IMR-90 (cell line): ENCODE measurements around the gene NKX6-2. TPM values are rescaled to one million over a fixed set of nuclear protein-coding genes. Genes with fewer than 3 reads are reported as not detected.

Experiments
- ATAC-seq: fragments of 200-7000 bp; cut with Tn5 transposase; 2 replicates; pipeline ENCODE4 v1.9.1; 2020; ENCODE audit warnings: low read depth, mild to moderate bottlenecking, moderate library complexity
- BruUV-seq: library from RNA; stranded (reverse); fragments of 400-500 nt; replicated peaks from 2 replicates; lab custom pipeline; 2021; lab: Mats Ljungman, UMichigan
- CTCF ChIA-PET: fragments of 300-600 bp; formaldehyde crosslinking; extraction: SDS; loops from one replicate; lab custom pipeline; 2021; ENCODE audit warnings: antibody characterized with exemption; lab: Yijun Ruan, JAX
- POLR2A ChIA-PET: fragments of 300-600 bp; sonication (Branson Sonifier 250); formaldehyde crosslinking; loops from one replicate; lab custom pipeline; 2022; ENCODE audit warnings: antibody characterized with exemption; ENCODE audit not compliant: unreplicated experiment; lab: Charles Lee
- DNase-seq: peaks from one replicate; pipeline ENCODE4 v3.0.0; 2013
- H2AFZ ChIP-seq: replicated peaks from 2 replicates; pipeline ENCODE3; 2013; ENCODE audit warnings: low read length, mild to moderate bottlenecking; ENCODE audit not compliant: poor library complexity
- H2AK5ac ChIP-seq: 2 replicates; pipeline ENCODE4 v1.6.1; 2013; ENCODE audit warnings: low read depth, low read length, inconsistent platforms
- H2AK9ac ChIP-seq: replicated peaks from 2 replicates; pipeline ENCODE3; 2013; ENCODE audit warnings: mild to moderate bottlenecking, low read depth, low read length, moderate library complexity; ENCODE audit not compliant: poor library complexity
- H2BK120ac ChIP-seq: 2 replicates; pipeline ENCODE4 v1.6.1; 2013; ENCODE audit warnings: low read depth, low read length, inconsistent platforms
- H2BK15ac ChIP-seq: 3 replicates; pipeline ENCODE4 v1.6.1; 2013; ENCODE audit warnings: low read depth, low read length, inconsistent platforms
- H2BK20ac ChIP-seq: 2 replicates; pipeline ENCODE4 v1.6.1; 2013; ENCODE audit warnings: low read depth, mild to moderate bottlenecking, inconsistent platforms, low read length, moderate library complexity
- H2BK5ac ChIP-seq: 2 replicates; pipeline ENCODE4 v1.6.1; 2013; ENCODE audit warnings: mild to moderate bottlenecking, low read depth, low read length, inconsistent platforms; ENCODE audit not compliant: poor library complexity, severe bottlenecking
- H3K14ac ChIP-seq: replicated peaks from 2 replicates; pipeline ENCODE4 v1.6.1; 2013; ENCODE audit warnings: low read depth, low read length, inconsistent platforms
- H3K18ac ChIP-seq: 2 replicates; pipeline ENCODE4 v1.6.1; 2013; ENCODE audit warnings: low read depth, low read length, control low read depth
- H3K23ac ChIP-seq: 2 replicates; pipeline ENCODE4 v1.6.1; 2013; ENCODE audit warnings: low read depth, low read length, inconsistent platforms
- H3K27ac ChIP-seq: 2 replicates; pipeline ENCODE4 v1.5.1; 2013; ENCODE audit warnings: mild to moderate bottlenecking, control low read depth, low read length; ENCODE audit not compliant: insufficient read depth
- H3K27me3 ChIP-seq: 2 replicates; pipeline ENCODE4 v1.6.1; 2013; ENCODE audit warnings: low read length; ENCODE audit not compliant: control insufficient read depth, insufficient read depth
- H3K36me3 ChIP-seq: 2 replicates; pipeline ENCODE4 v1.6.1; 2013; ENCODE audit warnings: low read length, mixed read lengths; ENCODE audit not compliant: control insufficient read depth, insufficient read depth
- H3K4ac ChIP-seq: 2 replicates; pipeline ENCODE4 v1.6.1; 2013; ENCODE audit warnings: low read depth, low read length, inconsistent platforms
- H3K4me1 ChIP-seq: 2 replicates; pipeline ENCODE4 v1.6.1; 2013; ENCODE audit warnings: low read length, mixed read lengths; ENCODE audit not compliant: control insufficient read depth, insufficient read depth
- H3K4me2 ChIP-seq: 2 replicates; pipeline ENCODE4 v1.6.1; 2013; ENCODE audit warnings: low read depth, mild to moderate bottlenecking, control low read depth, low read length, moderate library complexity
- H3K4me3 ChIP-seq: 2 replicates; pipeline ENCODE4 v1.5.1; 2013; ENCODE audit warnings: low read depth, mild to moderate bottlenecking, control low read depth, low read length, moderate library complexity; ENCODE audit not compliant: insufficient read depth
- H3K56ac ChIP-seq: 2 replicates; pipeline ENCODE4 v1.6.1; 2013; ENCODE audit warnings: low read length, inconsistent platforms; ENCODE audit not compliant: insufficient read depth; ENCODE audit errors: extremely low read depth
- H3K79me1 ChIP-seq, 2 experiments: 2 replicates each; pipeline ENCODE4 v1.6.1; 2013; ENCODE audit warnings: low read length in 2 of 2, inconsistent platforms in 1 of 2, low read depth in 1 of 2
- H3K9ac ChIP-seq: 2 replicates; pipeline ENCODE4 v1.6.1; 2013; ENCODE audit warnings: low read depth, low read length, control low read depth
- H3K9me1 ChIP-seq: 2 replicates; pipeline ENCODE4 v1.6.1; 2013; ENCODE audit warnings: low read length, inconsistent platforms; ENCODE audit not compliant: insufficient read depth
- H3K9me3 ChIP-seq: 2 replicates; pipeline ENCODE4 v1.6.1; 2013; ENCODE audit warnings: low read length; ENCODE audit not compliant: control insufficient read depth, insufficient read depth
- H4K20me1 ChIP-seq: 2 replicates; pipeline ENCODE4 v1.6.1; 2013; ENCODE audit warnings: low read length, inconsistent platforms; ENCODE audit not compliant: insufficient read depth
- H4K5ac ChIP-seq: 2 replicates; pipeline ENCODE4 v1.6.1; 2013; ENCODE audit warnings: mild to moderate bottlenecking, low read depth, low read length, control low read depth
- H4K8ac ChIP-seq, 2 experiments: 2 replicates each; pipeline ENCODE4 v1.6.1; 2013; ENCODE audit warnings: low read depth in 2 of 2, low read length in 2 of 2, control low read depth in 1 of 2, inconsistent platforms in 1 of 2
- H4K91ac ChIP-seq: 2 replicates; pipeline ENCODE4 v1.6.1; 2013; ENCODE audit warnings: low read depth, low read length, inconsistent platforms; ENCODE audit not compliant: insufficient read depth
- BHLHE40 ChIP-seq: fragments of 150-350 bp; IDR thresholded peaks from 2 replicates; pipeline ENCODE4 v1.6.1; 2016; ENCODE audit warnings: mild to moderate bottlenecking, low read depth, low read length
- CEBPB ChIP-seq: IDR thresholded peaks from 2 replicates; pipeline ENCODE4 v1.6.1; 2012; ENCODE audit warnings: low read depth, low read length, improper control_type of control experiment
- CHD1 ChIP-seq: IDR thresholded peaks from 2 replicates; pipeline ENCODE4 v1.6.1; 2012; ENCODE audit warnings: low read depth, low read length, improper control_type of control experiment
- ELK1 ChIP-seq: fragments of 150-350 bp; IDR thresholded peaks from 2 replicates; pipeline ENCODE4 v1.6.1; 2016; ENCODE audit warnings: low read depth, mild to moderate bottlenecking, low read length, moderate library complexity, borderline replicate concordance
- FOS ChIP-seq: fragments of 150-350 bp; IDR thresholded peaks from 2 replicates; pipeline ENCODE4 v1.6.1; 2016; ENCODE audit warnings: low read depth, low read length
- MAFK ChIP-seq: IDR thresholded peaks from 2 replicates; pipeline ENCODE4 v1.6.1; 2012; ENCODE audit warnings: low read depth, low read length, improper control_type of control experiment
- MAZ ChIP-seq: IDR thresholded peaks from 2 replicates; pipeline ENCODE4 v1.6.1; 2012; ENCODE audit warnings: low read depth, mild to moderate bottlenecking, low read length, improper control_type of control experiment, moderate library complexity, borderline replicate concordance
- MXI1 ChIP-seq: IDR thresholded peaks from 2 replicates; pipeline ENCODE4 v1.6.1; 2012; ENCODE audit warnings: low read depth, mild to moderate bottlenecking, low read length, moderate library complexity, borderline replicate concordance
- NFE2L2 ChIP-seq: fragments of 150-350 bp; IDR thresholded peaks from 2 replicates; pipeline ENCODE4 v1.6.1; 2016; ENCODE audit warnings: low read depth, mild to moderate bottlenecking, low read length
- POLR2A ChIP-seq: IDR thresholded peaks from 2 replicates; pipeline ENCODE4 v1.6.1; 2012; ENCODE audit warnings: mild to moderate bottlenecking, low read depth, low read length
- RAD21 ChIP-seq: IDR thresholded peaks from 2 replicates; pipeline ENCODE4 v1.6.1; 2012; ENCODE audit warnings: low read length, improper control_type of control experiment
- RFX5 ChIP-seq: IDR thresholded peaks from 2 replicates; pipeline ENCODE4 v1.8.0; 2012; ENCODE audit warnings: low read depth, mild to moderate bottlenecking, low read length, moderate library complexity
- SMC3 ChIP-seq: fragments of 150-350 bp; IDR thresholded peaks from 2 replicates; pipeline ENCODE4 v1.6.1; 2016; ENCODE audit warnings: low read depth, mild to moderate bottlenecking, antibody characterized with exemption, low read length, moderate library complexity
- WGBS, 2 experiments: methylation state at CpG; one replicate each; pipeline versions ENCODE4 v1.1.5 to v1.1.7; 2013; ENCODE audit warnings: missing lambda C conversion rate in 2 of 2; ENCODE audit not compliant: insufficient read length in 1 of 2; ENCODE audit errors: extremely low coverage in 2 of 2; 5-methylcytosine and 5-hydroxymethylcytosine counted together
- dilution Hi-C: fragments of 300-500 bp; cut with HindIII; formaldehyde crosslinking; loops from one replicate; pipeline ENCODE4 v1.14.3; 2018; ENCODE audit warnings: low sequenced_read_pairs; ENCODE audit not compliant: unreplicated experiment
- in situ Hi-C: fragments of 300-500 bp; cut with MboI; formaldehyde crosslinking; loops from 3 replicates; pipeline ENCODE4 v1.14.3; 2019; ENCODE audit warnings: low sequenced_read_pairs, inconsistent platforms, mixed read lengths
- intact Hi-C: fragments of 100-400 bp; cut with micrococcal nuclease; formaldehyde crosslinking; loops from 2 replicates; pipeline ENCODE4 v1.10.0; 2022
- polyA plus RNA-seq, 3 experiments: library from polyadenylated mRNA; depleted of rRNA; stranded (reverse); fragments of >200 nt; gene quantifications; 2 replicates each; pipeline ENCODE4 v1.2.3, GENCODE V29; 2012; ENCODE audit warnings: low replicate concordance in 1 of 3
- total RNA-seq: library from RNA; depleted of rRNA; stranded (reverse); fragments of >200 nt; gene quantifications from 2 replicates; pipeline ENCODE4 v1.2.3, GENCODE V29; 2012
- TF ChIP-seq, protein P1 (sequence below): fragments of 150-350 bp; IDR thresholded peaks from 2 replicates; pipeline ENCODE4 v1.6.1; 2017; ENCODE audit warnings: mild to moderate bottlenecking, antibody characterized with exemption, low read length, low read depth
- TF ChIP-seq, protein P2 (sequence below): conservative IDR thresholded peaks from 2 replicates; pipeline ENCODE4 v1.5.1; 2012; ENCODE audit warnings: mild to moderate bottlenecking, low read depth, low read length, improper control_type of control experiment

Gene NKX6-2
- total and polyA plus RNA-seq, 2 of the 4 experiments (the other 2 are of a cell fraction): not detected

- H3K4me3 ChIP-seq: no peak overlapping the region
- CTCF ChIA-PET: no interaction called here
- no peak for DNase-seq
- no peak overlapping the region for H3K14ac ChIP-seq
- no peak overlapping the region for H3K56ac ChIP-seq
- H4K91ac ChIP-seq: no peak overlapping the region
- no peaks in the 10 kb centered on the region for H3K4me1 ChIP-seq
- no peaks in the 10 kb centered on the region for H4K20me1 ChIP-seq
- no peaks in the 10 kb centered on the region for H3K79me1 ChIP-seq
- 94% methylated on average over 6 of the region's 38 CpGs; no CpG with 5 or more reads in 1 of the 2 experiments for WGBS, 2 experiments
- no peak overlapping the region for H2BK15ac ChIP-seq
- no peak overlapping the region for H2BK120ac ChIP-seq
- H2BK20ac ChIP-seq: no peak overlapping the region
- peak overlapping the region; percentile 21 for H2AFZ ChIP-seq
- H3K36me3 ChIP-seq: no peaks in the 10 kb centered on the region
- ATAC-seq: no peak
- dilution Hi-C loops: no loop called here
- no peaks in the 10 kb centered on the region for H3K9me1 ChIP-seq
- no peak overlapping the region for H2AK9ac ChIP-seq
- no TSS peak for BruUV-seq
- no peak overlapping the region for H3K4ac ChIP-seq
- H3K23ac ChIP-seq: no peak overlapping the region
- H4K5ac ChIP-seq: no peak overlapping the region
- no peak overlapping the region for H4K8ac ChIP-seq
- no peak overlapping the region for H2BK5ac ChIP-seq
- intact Hi-C loops: no loop called here
- H3K9me3 ChIP-seq: no peaks in the 10 kb centered on the region
- H3K4me2 ChIP-seq: no peak overlapping the region
- H3K9ac ChIP-seq: no peak overlapping the region
- no peak overlapping the region for H2AK5ac ChIP-seq
- H3K27me3 ChIP-seq: peaks cover 29% of the 10 kb centered on the region; the same call in 1 of the 2 replicates
- in situ Hi-C loops: no loop called here
- no peak overlapping the region for H3K27ac ChIP-seq
- POLR2A ChIA-PET: no interaction called here
- no peak overlapping the region for H3K18ac ChIP-seq
- TF ChIP-seq NFE2L2 (no peak), MAZ (no peak), RFX5 (no peak), POLR2A (no peak), RAD21 (no peak), ELK1 (no peak), SMC3 (no peak), BHLHE40 (no peak), FOS (no peak), MXI1 (no peak), CHD1 (no peak), CEBPB (no peak), MAFK (no peak)
- TF ChIP-seq, protein P1, sequence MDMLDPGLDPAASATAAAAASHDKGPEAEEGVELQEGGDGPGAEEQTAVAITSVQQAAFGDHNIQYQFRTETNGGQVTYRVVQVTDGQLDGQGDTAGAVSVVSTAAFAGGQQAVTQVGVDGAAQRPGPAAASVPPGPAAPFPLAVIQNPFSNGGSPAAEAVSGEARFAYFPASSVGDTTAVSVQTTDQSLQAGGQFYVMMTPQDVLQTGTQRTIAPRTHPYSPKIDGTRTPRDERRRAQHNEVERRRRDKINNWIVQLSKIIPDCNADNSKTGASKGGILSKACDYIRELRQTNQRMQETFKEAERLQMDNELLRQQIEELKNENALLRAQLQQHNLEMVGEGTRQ: no peak
- TF ChIP-seq, protein P2, sequence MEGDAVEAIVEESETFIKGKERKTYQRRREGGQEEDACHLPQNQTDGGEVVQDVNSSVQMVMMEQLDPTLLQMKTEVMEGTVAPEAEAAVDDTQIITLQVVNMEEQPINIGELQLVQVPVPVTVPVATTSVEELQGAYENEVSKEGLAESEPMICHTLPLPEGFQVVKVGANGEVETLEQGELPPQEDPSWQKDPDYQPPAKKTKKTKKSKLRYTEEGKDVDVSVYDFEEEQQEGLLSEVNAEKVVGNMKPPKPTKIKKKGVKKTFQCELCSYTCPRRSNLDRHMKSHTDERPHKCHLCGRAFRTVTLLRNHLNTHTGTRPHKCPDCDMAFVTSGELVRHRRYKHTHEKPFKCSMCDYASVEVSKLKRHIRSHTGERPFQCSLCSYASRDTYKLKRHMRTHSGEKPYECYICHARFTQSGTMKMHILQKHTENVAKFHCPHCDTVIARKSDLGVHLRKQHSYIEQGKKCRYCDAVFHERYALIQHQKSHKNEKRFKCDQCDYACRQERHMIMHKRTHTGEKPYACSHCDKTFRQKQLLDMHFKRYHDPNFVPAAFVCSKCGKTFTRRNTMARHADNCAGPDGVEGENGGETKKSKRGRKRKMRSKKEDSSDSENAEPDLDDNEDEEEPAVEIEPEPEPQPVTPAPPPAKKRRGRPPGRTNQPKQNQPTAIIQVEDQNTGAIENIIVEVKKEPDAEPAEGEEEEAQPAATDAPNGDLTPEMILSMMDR: no peak
Observed at GRCh38 chr10:132809232-132810140, 23.5 kb upstream of the NKX6-2 start.
